HG03565 (cell line): ENCODE results near the gene FHIP1A.

ENCODE experiments used
- ATAC-seq: cut with Tn5 transposase; IDR thresholded peaks from one replicate; pipeline ENCODE4 v1.9.1; 2021; ENCODE audit warnings: mild to moderate bottlenecking, moderate library complexity; ENCODE audit not compliant: unreplicated experiment

FHIP1A gene

DNA sequence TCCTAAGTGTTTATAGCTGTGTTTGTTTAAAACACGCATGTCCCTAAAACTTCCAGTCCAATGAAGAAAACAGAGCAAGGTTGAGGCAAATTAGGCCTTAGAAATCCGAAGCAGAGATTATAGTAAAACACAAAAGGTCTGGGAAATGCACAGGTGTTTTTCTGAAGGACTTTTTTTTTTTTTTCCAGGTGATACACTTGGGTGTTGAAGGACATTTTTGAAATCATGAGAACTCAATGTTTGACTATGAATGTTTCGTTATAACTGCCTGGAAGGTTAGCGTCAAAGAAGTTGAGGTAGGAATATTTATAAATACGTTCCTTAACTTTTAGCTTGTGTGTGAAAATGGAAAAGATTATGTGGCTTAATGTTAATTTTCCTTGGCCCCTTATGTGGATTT is 45.5 kb downstream of the FHIP1A start:
- no peak for ATAC-seq

DNA sequence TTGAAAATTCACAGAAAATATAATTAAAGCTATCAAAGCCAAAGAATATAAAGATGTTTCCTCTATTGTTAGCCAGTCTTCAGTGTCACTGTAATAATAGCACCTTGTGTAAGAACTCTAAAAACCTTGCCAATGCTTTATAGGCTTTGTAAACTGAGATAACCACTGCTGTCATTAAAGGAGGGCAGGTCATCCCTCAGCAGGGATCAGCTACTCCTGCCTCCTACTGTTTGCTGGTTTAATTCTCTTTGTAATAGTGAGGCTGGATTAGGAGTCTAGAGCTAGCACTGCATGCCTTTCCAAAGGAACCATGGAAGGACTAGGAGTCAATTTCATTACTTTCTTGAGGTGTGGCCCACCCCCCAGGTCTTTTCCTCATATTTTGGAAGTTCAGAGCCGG is 46.2 kb downstream of the FHIP1A start:
- no peak for ATAC-seq

DNA sequence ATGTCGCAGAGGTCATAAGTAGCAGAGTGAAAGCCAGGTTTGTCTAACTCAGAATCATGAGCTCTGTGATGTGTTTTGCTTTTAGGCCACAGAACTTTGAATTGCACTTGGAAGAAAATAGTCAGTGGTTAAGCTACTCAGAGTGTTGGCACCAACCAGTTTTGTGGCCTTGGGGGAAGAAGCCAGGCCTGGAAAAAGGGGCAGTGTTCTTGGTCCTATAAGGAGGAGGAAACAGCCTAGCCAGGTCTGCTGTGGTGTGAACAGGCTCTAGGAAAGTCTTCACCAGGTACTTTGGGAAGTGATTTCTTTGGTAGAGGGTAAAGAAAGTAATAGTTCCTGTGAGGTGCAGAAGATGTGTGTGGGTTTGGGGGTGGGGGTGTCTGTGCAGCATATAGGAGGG is 49.2 kb downstream of the FHIP1A start:
- ATAC-seq, result no peak
